Measurements from ENCODE around the gene DPM3. TPM values are rescaled to one million over a fixed set of nuclear protein-coding genes. Genes with fewer than 3 reads are reported as not detected.

The DPM3 gene
- total and polyA plus RNA-seq, 2 experiments from 2014 or later: 102 to 105 TPM

DNA sequence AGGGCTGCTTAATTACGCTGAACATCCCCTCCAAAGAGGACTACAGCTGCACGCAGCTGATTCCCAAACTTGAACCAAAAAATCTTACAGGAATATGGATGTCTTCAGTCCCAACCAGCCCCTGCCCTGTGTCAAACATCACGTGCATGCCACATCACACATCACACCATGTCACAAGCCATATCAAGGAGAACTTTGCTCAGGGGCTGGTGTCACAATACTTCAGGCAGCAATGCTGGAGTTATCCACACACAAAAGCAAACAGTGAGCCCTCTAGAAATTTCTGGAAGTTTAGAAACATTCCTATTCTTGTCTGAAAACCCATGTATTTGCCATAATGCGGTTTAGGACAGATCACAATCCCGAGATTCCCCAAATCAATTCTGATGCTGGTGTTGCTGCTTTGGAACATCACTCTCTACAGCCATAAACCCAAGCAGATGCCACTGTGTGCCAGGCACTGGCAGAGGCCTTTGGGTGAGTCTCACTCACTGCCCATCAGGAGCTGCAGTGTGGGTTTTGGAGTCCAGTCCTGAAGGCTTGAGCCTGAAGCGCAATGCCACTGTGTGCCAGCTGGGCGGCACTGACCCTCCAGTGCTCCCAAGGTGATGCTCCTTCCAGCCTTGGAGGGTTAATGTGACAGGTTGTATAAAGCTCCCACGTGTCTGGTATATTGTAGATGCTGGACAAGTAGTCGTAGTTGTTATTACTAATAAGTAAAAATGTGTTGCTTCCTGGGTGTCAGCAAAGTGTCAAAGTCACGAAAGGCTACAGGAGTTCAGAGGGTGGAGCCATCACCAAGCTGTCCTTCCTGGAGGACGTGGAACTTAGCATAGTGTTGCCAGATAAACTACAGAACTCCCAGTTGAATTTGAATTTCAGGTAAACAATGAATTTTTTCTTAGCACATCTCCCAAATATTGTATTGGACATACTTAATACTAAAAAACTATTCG, 32.7 kb downstream of the DPM3 start:
- TF ChIP-seq, protein P1, sequence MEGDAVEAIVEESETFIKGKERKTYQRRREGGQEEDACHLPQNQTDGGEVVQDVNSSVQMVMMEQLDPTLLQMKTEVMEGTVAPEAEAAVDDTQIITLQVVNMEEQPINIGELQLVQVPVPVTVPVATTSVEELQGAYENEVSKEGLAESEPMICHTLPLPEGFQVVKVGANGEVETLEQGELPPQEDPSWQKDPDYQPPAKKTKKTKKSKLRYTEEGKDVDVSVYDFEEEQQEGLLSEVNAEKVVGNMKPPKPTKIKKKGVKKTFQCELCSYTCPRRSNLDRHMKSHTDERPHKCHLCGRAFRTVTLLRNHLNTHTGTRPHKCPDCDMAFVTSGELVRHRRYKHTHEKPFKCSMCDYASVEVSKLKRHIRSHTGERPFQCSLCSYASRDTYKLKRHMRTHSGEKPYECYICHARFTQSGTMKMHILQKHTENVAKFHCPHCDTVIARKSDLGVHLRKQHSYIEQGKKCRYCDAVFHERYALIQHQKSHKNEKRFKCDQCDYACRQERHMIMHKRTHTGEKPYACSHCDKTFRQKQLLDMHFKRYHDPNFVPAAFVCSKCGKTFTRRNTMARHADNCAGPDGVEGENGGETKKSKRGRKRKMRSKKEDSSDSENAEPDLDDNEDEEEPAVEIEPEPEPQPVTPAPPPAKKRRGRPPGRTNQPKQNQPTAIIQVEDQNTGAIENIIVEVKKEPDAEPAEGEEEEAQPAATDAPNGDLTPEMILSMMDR (IDR thresholded peaks at IDR 0.05; ENCODE audit: low read depth, low read length): no peak
- DNase-seq (ENCODE audit: low read depth in 1 of 2, low spot score in 1 of 2): no peak
- H3K27ac ChIP-seq: no peak overlapping the region
- H3K36me3 ChIP-seq: no peaks in the 10 kb centered on the region
- peaks cover 9% of the 10 kb centered on the region for H3K27me3 ChIP-seq
- H3K4me1 ChIP-seq (ENCODE audit: low read depth): no peaks in the 10 kb centered on the region
- H3K4me3 ChIP-seq: no peak overlapping the region
- no peaks in the 10 kb centered on the region for H3K9me3 ChIP-seq (ENCODE audit: low read depth)

DNA sequence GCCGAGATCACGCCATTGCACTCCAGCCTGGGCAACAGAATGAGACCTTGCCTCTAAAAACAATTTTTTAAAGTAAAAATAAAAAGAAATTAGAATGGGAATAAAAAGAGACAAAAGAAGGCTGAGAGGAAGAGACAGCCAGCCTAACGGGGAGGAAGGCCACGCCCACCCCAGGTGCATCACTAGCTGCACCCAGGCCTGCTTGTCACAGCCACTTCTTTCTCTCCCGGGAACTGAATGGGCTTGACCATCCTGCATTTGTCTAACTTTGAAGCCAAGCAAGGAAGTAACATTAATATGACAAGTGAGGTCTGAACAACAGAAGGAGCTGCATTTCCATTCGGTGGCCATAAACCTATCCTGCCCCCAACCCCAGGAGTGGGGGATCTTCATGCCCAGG, 33.5 kb downstream of the DPM3 start:
- TF ChIP-seq, protein P1 (IDR thresholded peaks at IDR 0.05; ENCODE audit: low read depth, low read length): no peak
- Histone ChIP-seq H3K27ac (no peak overlapping the region), H3K9me3 (ENCODE audit: low read depth) (no peaks in the 10 kb centered on the region), H3K27me3 (peaks cover 9% of the 10 kb centered on the region), H3K4me3 (no peak overlapping the region), H3K36me3 (no peaks in the 10 kb centered on the region), H3K4me1 (ENCODE audit: low read depth) (no peaks in the 10 kb centered on the region)
- DNase-seq (ENCODE audit: low read depth in 1 of 2, low spot score in 1 of 2): no peak

DNA sequence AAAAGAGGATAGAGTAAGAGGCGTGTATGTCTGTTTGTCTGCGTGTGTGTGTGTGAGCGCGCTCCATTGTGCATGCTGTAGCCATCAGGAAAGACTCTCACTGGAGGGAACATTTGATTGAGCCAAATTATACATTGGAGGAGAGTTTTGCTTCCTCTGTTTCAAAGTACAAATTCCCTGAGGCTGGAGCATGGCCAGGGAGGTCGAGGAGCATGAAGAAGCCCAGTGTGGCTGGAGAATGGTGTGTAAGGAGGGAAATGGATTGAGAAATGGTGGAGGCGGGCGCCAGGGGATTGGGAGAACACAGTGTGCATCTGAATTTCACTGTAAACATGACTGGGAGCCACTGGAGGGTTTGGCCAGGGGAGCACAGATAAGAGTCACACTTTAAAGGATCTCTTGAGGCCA, 34.7 kb downstream of the DPM3 start:
- TF ChIP-seq, protein P1 (IDR thresholded peaks at IDR 0.05; ENCODE audit: low read depth, low read length): no peak
- peak in 1 of 2 donors; percentile 92 for DNase-seq (ENCODE audit: low read depth in 1 of 2, low spot score in 1 of 2)

DNA sequence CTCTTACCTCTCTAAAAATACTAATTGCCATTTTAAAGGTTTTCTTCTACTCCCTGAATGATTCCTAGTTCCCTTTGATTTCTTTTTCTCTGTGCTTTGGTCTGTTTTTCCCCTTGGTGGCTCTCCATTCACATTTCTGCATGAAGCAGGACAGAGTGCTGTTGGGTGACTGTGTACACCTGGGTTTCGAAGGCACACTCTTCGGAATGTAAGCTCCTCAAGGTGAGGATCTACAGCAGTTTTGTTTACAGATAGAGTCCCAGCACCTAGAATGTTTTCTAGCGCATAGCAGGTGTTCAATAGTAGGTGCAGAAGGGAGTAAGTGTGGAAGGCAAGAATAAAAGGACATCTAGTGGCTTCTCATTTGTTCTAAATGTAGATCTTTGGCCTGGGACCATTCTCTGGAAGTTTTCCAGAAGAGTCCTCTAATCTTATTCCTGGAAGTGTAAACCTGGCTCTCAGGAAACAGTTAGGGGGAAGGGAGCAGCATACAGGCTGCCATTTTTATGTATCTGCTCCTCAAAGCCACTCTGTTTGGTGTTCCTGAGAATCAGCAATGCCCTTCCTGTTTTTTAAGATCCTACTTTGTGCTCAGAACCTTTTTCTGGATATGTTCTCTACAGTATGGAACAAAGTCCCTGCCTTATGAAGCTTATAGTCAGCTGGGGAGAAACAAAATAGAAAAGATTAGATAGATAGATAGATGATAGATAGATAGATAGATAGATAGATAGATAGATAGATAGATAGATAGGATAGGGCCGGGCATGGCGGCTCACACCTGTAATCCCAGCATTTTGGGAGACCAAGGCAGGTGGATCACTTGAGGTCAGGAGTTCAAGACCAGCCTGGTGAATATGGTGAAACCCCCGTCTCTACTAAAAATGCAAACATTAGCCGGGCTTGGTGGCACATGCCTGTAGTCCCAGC, 35.5 kb downstream of the DPM3 start:
- Histone ChIP-seq H3K27ac (no peak overlapping the region), H3K9me3 (ENCODE audit: low read depth) (no peaks in the 10 kb centered on the region), H3K4me3 (no peak overlapping the region), H3K4me1 (ENCODE audit: low read depth) (no peaks in the 10 kb centered on the region), H3K27me3 (peaks cover 9% of the 10 kb centered on the region), H3K36me3 (no peaks in the 10 kb centered on the region)
- TF ChIP-seq, protein P1 (IDR thresholded peaks at IDR 0.05; ENCODE audit: low read depth, low read length): no peak
- DNase-seq (ENCODE audit: low read depth in 1 of 2, low spot score in 1 of 2): peak in 1 of 2 donors; percentile 22

More for the DNA sequence above, 34.7 kb downstream of the DPM3 start:
- H3K27me3 ChIP-seq: peaks cover 9% of the 10 kb centered on the region
- no peaks in the 10 kb centered on the region for H3K36me3 ChIP-seq
- no peak overlapping the region for H3K4me3 ChIP-seq
- H3K27ac ChIP-seq: no peak overlapping the region
- H3K4me1 ChIP-seq (ENCODE audit: low read depth): no peaks in the 10 kb centered on the region
- no peaks in the 10 kb centered on the region for H3K9me3 ChIP-seq (ENCODE audit: low read depth)

DNA sequence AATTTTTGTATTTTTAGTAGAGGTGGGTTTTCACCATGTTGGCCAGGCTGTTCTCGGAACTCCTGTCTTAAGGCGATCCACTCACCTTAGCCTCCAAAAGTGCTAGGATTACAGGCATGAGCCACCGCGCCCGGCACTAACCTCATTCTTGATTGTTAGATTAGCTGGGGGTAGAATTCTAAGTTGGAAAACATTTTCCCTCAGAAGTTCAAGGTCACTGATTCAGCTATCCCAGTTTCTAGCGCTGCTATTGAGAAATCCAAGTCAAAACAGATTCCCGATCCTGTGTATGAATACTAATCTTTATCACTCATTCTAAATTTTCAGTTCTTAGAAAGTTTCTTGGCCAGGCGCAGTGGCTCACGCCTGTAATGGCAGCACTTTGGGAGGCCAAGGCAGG, 37.0 kb downstream of the DPM3 start:
- no peak overlapping the region for H3K4me3 ChIP-seq
- peaks cover 9% of the 10 kb centered on the region for H3K27me3 ChIP-seq
- no peak overlapping the region for H3K27ac ChIP-seq
- no peaks in the 10 kb centered on the region for H3K4me1 ChIP-seq (ENCODE audit: low read depth)
- no peaks in the 10 kb centered on the region for H3K36me3 ChIP-seq
- TF ChIP-seq, protein P1 (IDR thresholded peaks at IDR 0.05; ENCODE audit: low read depth, low read length): no peak
- DNase-seq (ENCODE audit: low read depth in 1 of 2, low spot score in 1 of 2): no peak
- H3K9me3 ChIP-seq (ENCODE audit: low read depth): no peaks in the 10 kb centered on the region
